H9 (cell line): Measurements from ENCODE around the gene BRPF1. TPM values are rescaled to one million over a fixed set of nuclear protein-coding genes. Genes with fewer than 3 reads are reported as not detected.

ENCODE experiments used
- DNase-seq: peaks from one replicate; pipeline ENCODE4 v3.0.0-alpha.2; 2017
- H2AFZ ChIP-seq: one replicate; pipeline ENCODE4 v1.6.1; 2013; ENCODE audit warnings: mild to moderate bottlenecking, low read length, control low read depth, moderate library complexity
- H2AK5ac ChIP-seq: 2 replicates; pipeline ENCODE4 v1.6.1; 2013; ENCODE audit warnings: low read length, control low read depth, mixed read lengths; ENCODE audit not compliant: insufficient read length
- H2BK120ac ChIP-seq: one replicate; pipeline ENCODE4 v1.6.1; 2013; ENCODE audit warnings: low read depth, mild to moderate bottlenecking, low read length, control low read depth, inconsistent platforms; ENCODE audit not compliant: poor library complexity, severe bottlenecking
- H2BK12ac ChIP-seq: 2 replicates; pipeline ENCODE4 v1.6.1; 2013; ENCODE audit warnings: low read length, control low read depth, mixed read lengths, low read depth; ENCODE audit not compliant: insufficient read length
- H2BK15ac ChIP-seq: 2 replicates; pipeline ENCODE4 v1.6.1; 2013; ENCODE audit warnings: low read depth, low read length, control low read depth
- H2BK20ac ChIP-seq: one replicate; pipeline ENCODE4 v1.6.1; 2013; ENCODE audit warnings: low read depth, mild to moderate bottlenecking, low read length, control low read depth, inconsistent platforms; ENCODE audit not compliant: poor library complexity, severe bottlenecking
- H2BK5ac ChIP-seq: 2 replicates; pipeline ENCODE4 v1.6.1; 2013; ENCODE audit warnings: low read length, control low read depth, mixed read lengths; ENCODE audit not compliant: insufficient read length
- H3K14ac ChIP-seq: 2 replicates; pipeline ENCODE4 v1.6.1; 2013; ENCODE audit warnings: low read length, control low read depth; ENCODE audit not compliant: insufficient read depth
- H3K18ac ChIP-seq: 2 replicates; pipeline ENCODE4 v1.6.1; 2013; ENCODE audit warnings: low read depth, mild to moderate bottlenecking, mixed read lengths, low read length, control low read depth; ENCODE audit not compliant: insufficient read length
- H3K23ac ChIP-seq: 2 replicates; pipeline ENCODE4 v1.6.1; 2013; ENCODE audit warnings: low read length, control low read depth, mixed read lengths, low read depth; ENCODE audit not compliant: insufficient read length
- H3K23me2 ChIP-seq: 2 replicates; pipeline ENCODE4 v1.6.1; 2013; ENCODE audit warnings: low read depth, mild to moderate bottlenecking, mixed read lengths, low read length, control low read depth; ENCODE audit not compliant: insufficient read length, poor library complexity, severe bottlenecking
- H3K27ac ChIP-seq: 2 replicates; pipeline ENCODE4 v1.5.1; 2013; ENCODE audit warnings: low read length, control low read depth, mixed read lengths, low read depth; ENCODE audit not compliant: insufficient read length
- H3K27me3 ChIP-seq: 2 replicates; pipeline ENCODE4 v1.6.1; 2013; ENCODE audit warnings: low read length, control low read depth, inconsistent platforms; ENCODE audit not compliant: insufficient read depth
- H3K4ac ChIP-seq: 2 replicates; pipeline ENCODE4 v1.6.1; 2013; ENCODE audit warnings: low read depth, mild to moderate bottlenecking, control low read depth, inconsistent platforms, low read length, moderate library complexity
- H3K4me1 ChIP-seq: 2 replicates; pipeline ENCODE4 v1.6.1; 2013; ENCODE audit warnings: low read length, control low read depth, inconsistent platforms; ENCODE audit not compliant: insufficient read depth
- H3K4me2 ChIP-seq: 2 replicates; pipeline ENCODE4 v1.6.1; 2013; ENCODE audit warnings: low read length, control low read depth, mixed read lengths; ENCODE audit not compliant: insufficient read length, insufficient read depth
- H3K56ac ChIP-seq: 2 replicates; pipeline ENCODE4 v1.6.1; 2013; ENCODE audit warnings: low read depth, mild to moderate bottlenecking, mixed read lengths, low read length, control low read depth; ENCODE audit not compliant: insufficient read length
- H3K79me1 ChIP-seq: 2 replicates; pipeline ENCODE4 v1.6.1; 2013; ENCODE audit warnings: low read depth, mild to moderate bottlenecking, moderate library complexity, low read length, control low read depth, inconsistent platforms; ENCODE audit not compliant: insufficient read depth, poor library complexity, severe bottlenecking
- H3K79me2 ChIP-seq: 2 replicates; pipeline ENCODE4 v1.6.1; 2013; ENCODE audit warnings: low read length, control low read depth, inconsistent platforms; ENCODE audit not compliant: insufficient read depth
- H3K9ac ChIP-seq: 2 replicates; pipeline ENCODE4 v1.6.1; 2013; ENCODE audit warnings: low read length, control low read depth, mixed read lengths; ENCODE audit not compliant: insufficient read length; ENCODE audit errors: extremely low read depth
- H3K9me3 ChIP-seq: one replicate; pipeline ENCODE4 v1.6.1; 2013; ENCODE audit warnings: low read depth, low read length, inconsistent platforms; ENCODE audit not compliant: control insufficient read depth
- H3T11ph ChIP-seq: one replicate; pipeline ENCODE4 v1.6.1; 2013; ENCODE audit warnings: mild to moderate bottlenecking, low read length, control low read depth, inconsistent platforms
- H4K20me1 ChIP-seq: one replicate; pipeline ENCODE4 v1.6.1; 2013; ENCODE audit not compliant: control insufficient read depth, insufficient read length, insufficient read depth
- H4K5ac ChIP-seq: 2 replicates; pipeline ENCODE4 v1.6.1; 2013; ENCODE audit warnings: low read depth, mild to moderate bottlenecking, mixed read lengths, low read length, control low read depth; ENCODE audit not compliant: insufficient read length
- H4K8ac ChIP-seq: replicated peaks from 2 replicates; pipeline ENCODE4 v1.6.1; 2013; ENCODE audit warnings: low read length, control low read depth, mixed read lengths, low read depth; ENCODE audit not compliant: insufficient read length
- H4K91ac ChIP-seq: 2 replicates; pipeline ENCODE4 v1.6.1; 2013; ENCODE audit warnings: low read depth, mild to moderate bottlenecking, moderate library complexity, mixed read lengths, low read length, control low read depth; ENCODE audit not compliant: insufficient read length
- H3K27ac Mint-ChIP-seq, 3 experiments: 2 replicates in 2 of 3; 3 replicates in 1 of 3; pipeline ENCODE4 v1.8.0; 2020 to 2021; ENCODE audit warnings: mixed read lengths in 3 of 3, mild to moderate bottlenecking in 1 of 3, moderate library complexity in 1 of 3
- H3K27me3 Mint-ChIP-seq: 2 replicates; pipeline ENCODE4 v1.8.0; 2021; ENCODE audit warnings: low read depth, mild to moderate bottlenecking, moderate library complexity, mixed read lengths
- H3K36me3 Mint-ChIP-seq, 3 experiments: 2 replicates in 2 of 3; 3 replicates in 1 of 3; pipeline ENCODE4 v1.8.0; 2020 to 2021; ENCODE audit warnings: low read depth in 3 of 3, mixed read lengths in 3 of 3; ENCODE audit not compliant: insufficient read depth in 1 of 3
- H3K4me1 Mint-ChIP-seq, 2 experiments: 2 replicates each; pipeline ENCODE4 v1.8.0; 2020; ENCODE audit warnings: mixed read lengths in 2 of 2
- H3K4me3 Mint-ChIP-seq, 2 experiments: 2 replicates in 1 of 2; 3 replicates in 1 of 2; pipeline ENCODE4 v1.8.0; 2020 to 2021; ENCODE audit warnings: mild to moderate bottlenecking in 2 of 2, mixed read lengths in 2 of 2, moderate library complexity in 1 of 2
- H3K9me3 Mint-ChIP-seq, 2 experiments: 2 replicates in 1 of 2; 3 replicates in 1 of 2; pipeline ENCODE4 v1.8.0; 2020; ENCODE audit warnings: mild to moderate bottlenecking in 2 of 2, mixed read lengths in 2 of 2, moderate library complexity in 1 of 2
- WGBS: extraction: QIAGEN DNeasy Blood & Tissue Kit; methylation state at CpG from one replicate; pipeline ENCODE4 v1.1.7; 2013; ENCODE audit warnings: missing lambda C conversion rate, low lambda C conversion rate, mixed read lengths; ENCODE audit not compliant: insufficient read length; ENCODE audit errors: extremely low coverage; 5-methylcytosine and 5-hydroxymethylcytosine counted together
- total RNA-seq: library from RNA; stranded (reverse); gene quantifications from 2 replicates; pipeline ENCODE4 v1.2.1, GENCODE V29; 2021
- TF ChIP-seq, protein P1 (sequence below): fragments of 200-600 bp; sonication (generic); conservative IDR thresholded peaks from 3 replicates; pipeline ENCODE4 v1.8.0; 2021; ENCODE audit warnings: antibody characterized with exemption, mild to moderate bottlenecking

BRPF1 gene
- total RNA-seq, 1 experiment from 2014 or later = 38.6 TPM

DNA sequence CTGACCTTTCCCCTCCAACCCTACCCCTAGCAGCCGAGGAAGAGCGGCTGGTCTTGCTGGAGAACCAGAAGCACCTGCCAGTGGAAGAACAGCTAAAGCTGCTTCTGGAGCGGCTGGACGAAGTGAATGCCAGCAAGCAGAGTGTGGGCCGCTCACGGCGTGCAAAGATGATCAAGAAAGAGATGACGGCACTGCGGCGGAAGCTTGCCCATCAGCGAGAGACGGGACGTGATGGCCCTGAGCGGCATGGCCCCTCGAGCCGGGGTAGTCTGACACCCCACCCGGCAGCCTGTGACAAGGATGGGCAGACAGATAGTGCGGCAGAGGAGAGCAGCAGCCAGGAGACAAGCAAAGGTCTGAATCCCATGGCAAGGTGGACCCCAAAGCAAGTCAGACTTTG is 12.0 kb downstream of the BRPF1 start:
- Histone ChIP-seq H3K4me2 (no peak overlapping the region), H4K8ac (no peak overlapping the region), H4K91ac (no peak overlapping the region), H3K18ac (no peak overlapping the region), H2AFZ (no peak overlapping the region), H2BK12ac (no peak overlapping the region), H2AK5ac (no peak overlapping the region), H3T11ph (no peak overlapping the region), H3K14ac (no peak overlapping the region), H3K79me1 (no peaks in the 10 kb centered on the region), H3K27ac (no peak overlapping the region), H2BK5ac (no peak overlapping the region), H2BK15ac (no peak overlapping the region), H3K4ac (no peak overlapping the region), H3K9ac (no peak overlapping the region), H3K4me1 (no peaks in the 10 kb centered on the region), H4K5ac (no peak overlapping the region), H3K23me2 (no peaks in the 10 kb centered on the region), H3K9me3 (no peaks in the 10 kb centered on the region), H3K79me2 (no peaks in the 10 kb centered on the region), H4K20me1 (no peaks in the 10 kb centered on the region), H2BK20ac (no peak overlapping the region), H3K23ac (no peak overlapping the region), H3K27me3 (no peaks in the 10 kb centered on the region), H2BK120ac (no peak overlapping the region), H3K56ac (no peak overlapping the region)
- WGBS = no CpG with 5 or more reads among the region's 18 CpGs
- TF ChIP-seq, protein P1, sequence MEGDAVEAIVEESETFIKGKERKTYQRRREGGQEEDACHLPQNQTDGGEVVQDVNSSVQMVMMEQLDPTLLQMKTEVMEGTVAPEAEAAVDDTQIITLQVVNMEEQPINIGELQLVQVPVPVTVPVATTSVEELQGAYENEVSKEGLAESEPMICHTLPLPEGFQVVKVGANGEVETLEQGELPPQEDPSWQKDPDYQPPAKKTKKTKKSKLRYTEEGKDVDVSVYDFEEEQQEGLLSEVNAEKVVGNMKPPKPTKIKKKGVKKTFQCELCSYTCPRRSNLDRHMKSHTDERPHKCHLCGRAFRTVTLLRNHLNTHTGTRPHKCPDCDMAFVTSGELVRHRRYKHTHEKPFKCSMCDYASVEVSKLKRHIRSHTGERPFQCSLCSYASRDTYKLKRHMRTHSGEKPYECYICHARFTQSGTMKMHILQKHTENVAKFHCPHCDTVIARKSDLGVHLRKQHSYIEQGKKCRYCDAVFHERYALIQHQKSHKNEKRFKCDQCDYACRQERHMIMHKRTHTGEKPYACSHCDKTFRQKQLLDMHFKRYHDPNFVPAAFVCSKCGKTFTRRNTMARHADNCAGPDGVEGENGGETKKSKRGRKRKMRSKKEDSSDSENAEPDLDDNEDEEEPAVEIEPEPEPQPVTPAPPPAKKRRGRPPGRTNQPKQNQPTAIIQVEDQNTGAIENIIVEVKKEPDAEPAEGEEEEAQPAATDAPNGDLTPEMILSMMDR = no peak
- no peak for DNase-seq
- Mint-ChIP-seq H3K4me1 (no peaks in the 10 kb centered on the region), H3K36me3 (peaks cover 64 to 100% (median 97%) of the 10 kb centered on the region in 3 experiments; a peak in 6 of 7 replicates), H3K4me3 (no peak overlapping the region), H3K9me3 (no peaks in the 10 kb centered on the region), H3K27me3 (no peaks in the 10 kb centered on the region), H3K27ac (no peak overlapping the region)
